Measurements from ENCODE around the gene DCAF17. TPM values are rescaled to one million over a fixed set of nuclear protein-coding genes. Genes with fewer than 3 reads are reported as not detected.

Gene DCAF17
- total RNA-seq, 1 donor from 2014 or later, result 25.2 TPM

DNA sequence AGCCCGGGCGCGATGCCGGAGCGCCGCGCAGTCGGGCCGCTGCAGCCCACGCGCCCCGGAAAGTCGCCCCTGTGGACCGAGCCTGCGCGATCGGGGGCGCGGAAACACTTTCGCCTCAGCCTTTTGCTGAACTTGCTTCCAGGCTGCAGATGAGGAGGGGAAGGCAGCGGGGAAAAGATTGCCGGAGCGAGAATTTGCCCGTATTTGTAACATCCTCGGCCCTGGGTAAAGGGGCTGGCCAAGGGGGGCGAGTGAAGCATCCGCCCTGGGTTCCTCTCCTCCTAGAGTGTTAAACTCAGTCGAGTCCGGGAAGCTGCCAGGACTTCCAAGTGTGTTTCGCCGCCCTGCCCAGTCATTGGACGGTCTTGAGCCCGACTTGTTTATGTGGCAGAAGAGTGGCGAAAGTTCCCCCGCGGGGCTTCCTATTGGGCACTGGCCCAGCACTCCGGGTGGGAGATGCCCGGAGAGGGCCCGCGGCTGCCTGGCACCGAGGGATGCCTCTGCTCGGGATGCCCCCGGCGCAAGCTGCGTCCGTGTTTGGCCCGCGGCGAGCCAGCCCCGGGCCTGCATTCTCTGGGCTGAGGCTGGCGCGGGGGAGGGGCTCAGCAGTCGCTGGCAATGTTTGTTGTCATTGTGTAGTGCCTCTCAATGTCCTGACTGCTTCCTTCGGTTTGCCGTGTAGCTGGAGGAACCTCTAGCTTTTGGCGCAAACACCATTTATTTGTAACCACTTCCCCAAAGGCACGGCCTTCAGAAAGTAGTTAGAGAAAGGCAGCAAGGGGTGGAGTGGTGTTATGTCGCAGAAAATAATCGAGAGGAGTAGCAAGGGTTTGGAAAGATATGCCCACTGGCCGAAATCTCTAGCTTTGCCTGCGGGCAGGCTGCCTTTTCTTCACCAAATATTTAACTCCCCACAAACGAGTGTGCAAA, 89.3 kb downstream of the DCAF17 start:
- H3K4me1 ChIP-seq (ENCODE audit: insufficient read depth, low read length), result peaks cover 15% of the 10 kb centered on the region
- Mint-ChIP-seq H3K27me3 (ENCODE audit: low read depth, unreplicated experiment) (peaks cover 8% of the 10 kb centered on the region), H3K27ac (ENCODE audit: unreplicated experiment) (peak overlapping the region; percentile 89), H3K36me3 (ENCODE audit: low read depth, unreplicated experiment) (no peaks in the 10 kb centered on the region), H3K4me1 (ENCODE audit: low read depth, unreplicated experiment) (peaks cover 3% of the 10 kb centered on the region), H3K9me3 (ENCODE audit: unreplicated experiment) (no peaks in the 10 kb centered on the region), H3K4me3 (ENCODE audit: unreplicated experiment) (peak overlapping the region; percentile 92)
- peaks cover 34% of the 10 kb centered on the region for H3K79me2 ChIP-seq (ENCODE audit: insufficient read depth, low read length)
- H3K4me2 ChIP-seq (ENCODE audit: low read length), result peak overlapping the region; percentile 93
- H3K9me3 ChIP-seq (ENCODE audit: insufficient read depth, low read depth, low read length), result no peaks in the 10 kb centered on the region
- peak overlapping the region; percentile 73 for H3K27ac ChIP-seq (ENCODE audit: low read depth, low read length)
- TF ChIP-seq EZH2 (IDR thresholded peaks at IDR 0.05; ENCODE audit: insufficient read depth, low read length), result no peak
- TF ChIP-seq, protein P1, sequence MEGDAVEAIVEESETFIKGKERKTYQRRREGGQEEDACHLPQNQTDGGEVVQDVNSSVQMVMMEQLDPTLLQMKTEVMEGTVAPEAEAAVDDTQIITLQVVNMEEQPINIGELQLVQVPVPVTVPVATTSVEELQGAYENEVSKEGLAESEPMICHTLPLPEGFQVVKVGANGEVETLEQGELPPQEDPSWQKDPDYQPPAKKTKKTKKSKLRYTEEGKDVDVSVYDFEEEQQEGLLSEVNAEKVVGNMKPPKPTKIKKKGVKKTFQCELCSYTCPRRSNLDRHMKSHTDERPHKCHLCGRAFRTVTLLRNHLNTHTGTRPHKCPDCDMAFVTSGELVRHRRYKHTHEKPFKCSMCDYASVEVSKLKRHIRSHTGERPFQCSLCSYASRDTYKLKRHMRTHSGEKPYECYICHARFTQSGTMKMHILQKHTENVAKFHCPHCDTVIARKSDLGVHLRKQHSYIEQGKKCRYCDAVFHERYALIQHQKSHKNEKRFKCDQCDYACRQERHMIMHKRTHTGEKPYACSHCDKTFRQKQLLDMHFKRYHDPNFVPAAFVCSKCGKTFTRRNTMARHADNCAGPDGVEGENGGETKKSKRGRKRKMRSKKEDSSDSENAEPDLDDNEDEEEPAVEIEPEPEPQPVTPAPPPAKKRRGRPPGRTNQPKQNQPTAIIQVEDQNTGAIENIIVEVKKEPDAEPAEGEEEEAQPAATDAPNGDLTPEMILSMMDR (IDR thresholded peaks at IDR 0.05; ENCODE audit: insufficient read depth, low read depth, low read length), result no peak
- H3K9ac ChIP-seq (ENCODE audit: low read length), result peak overlapping the region; percentile 90
- no peak for FAIRE-seq
- H4K20me1 ChIP-seq (ENCODE audit: insufficient read depth, low read length), result peaks cover 9% of the 10 kb centered on the region
- peak; percentile 77 for DNase-seq (ENCODE audit: low read depth)
- peak overlapping the region; percentile 93 for H3K4me3 ChIP-seq (ENCODE audit: insufficient read depth, low read depth, low read length)
- peak overlapping the region; percentile 95 for H2AFZ ChIP-seq (ENCODE audit: low read depth, low read length)
- no peaks in the 10 kb centered on the region for H3K36me3 ChIP-seq (ENCODE audit: insufficient read depth, low read length)
- peaks cover 3% of the 10 kb centered on the region for H3K27me3 ChIP-seq (ENCODE audit: insufficient read depth, low read length)

DNA sequence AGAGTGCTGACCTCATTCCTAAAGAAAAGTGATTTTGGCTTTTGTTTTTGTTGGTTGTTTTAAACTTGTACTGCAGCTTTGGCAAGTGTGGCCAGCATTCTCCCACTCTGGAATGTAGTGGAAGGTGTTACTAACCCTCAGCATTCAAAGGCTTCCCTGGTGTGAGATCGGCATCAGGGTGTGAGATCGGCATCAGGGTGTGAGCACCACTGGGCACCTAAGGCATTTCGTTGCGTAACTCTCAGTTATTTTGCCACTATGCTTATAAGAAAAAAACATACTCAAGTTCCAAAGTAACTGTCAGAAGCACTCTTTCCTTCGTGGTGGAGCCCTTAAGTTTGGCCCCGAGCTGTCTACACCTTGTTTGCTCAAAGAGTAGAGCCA, 90.0 kb downstream of the DCAF17 start:
- Mint-ChIP-seq H3K36me3 (ENCODE audit: low read depth, unreplicated experiment) (no peaks in the 10 kb centered on the region), H3K27me3 (ENCODE audit: low read depth, unreplicated experiment) (peaks cover 8% of the 10 kb centered on the region), H3K4me3 (ENCODE audit: unreplicated experiment) (peak overlapping the region; percentile 92), H3K4me1 (ENCODE audit: low read depth, unreplicated experiment) (peaks cover 3% of the 10 kb centered on the region), H3K27ac (ENCODE audit: unreplicated experiment) (peak overlapping the region; percentile 89), H3K9me3 (ENCODE audit: unreplicated experiment) (no peaks in the 10 kb centered on the region)
- no peaks in the 10 kb centered on the region for H3K9me3 ChIP-seq (ENCODE audit: insufficient read depth, low read depth, low read length)
- no peaks in the 10 kb centered on the region for H3K36me3 ChIP-seq (ENCODE audit: insufficient read depth, low read length)
- no peak for FAIRE-seq
- peak overlapping the region; percentile 73 for H3K27ac ChIP-seq (ENCODE audit: low read depth, low read length)
- peak overlapping the region; percentile 90 for H3K9ac ChIP-seq (ENCODE audit: low read length)
- H4K20me1 ChIP-seq (ENCODE audit: insufficient read depth, low read length), result peaks cover 9% of the 10 kb centered on the region
- peak overlapping the region; percentile 93 for H3K4me3 ChIP-seq (ENCODE audit: insufficient read depth, low read depth, low read length)
- H2AFZ ChIP-seq (ENCODE audit: low read depth, low read length), result peak overlapping the region; percentile 95
- peaks cover 15% of the 10 kb centered on the region for H3K4me1 ChIP-seq (ENCODE audit: insufficient read depth, low read length)
- H3K27me3 ChIP-seq (ENCODE audit: insufficient read depth, low read length), result peaks cover 3% of the 10 kb centered on the region
- no peak for TF ChIP-seq EZH2 (IDR thresholded peaks at IDR 0.05; ENCODE audit: insufficient read depth, low read length)
- TF ChIP-seq, protein P1 (IDR thresholded peaks at IDR 0.05; ENCODE audit: insufficient read depth, low read depth, low read length), result no peak
- peaks cover 39% of the 10 kb centered on the region for H3K79me2 ChIP-seq (ENCODE audit: insufficient read depth, low read length)
- H3K4me2 ChIP-seq (ENCODE audit: low read length), result peak overlapping the region; percentile 93
- peak; percentile 50 for DNase-seq (ENCODE audit: low read depth)

DNA sequence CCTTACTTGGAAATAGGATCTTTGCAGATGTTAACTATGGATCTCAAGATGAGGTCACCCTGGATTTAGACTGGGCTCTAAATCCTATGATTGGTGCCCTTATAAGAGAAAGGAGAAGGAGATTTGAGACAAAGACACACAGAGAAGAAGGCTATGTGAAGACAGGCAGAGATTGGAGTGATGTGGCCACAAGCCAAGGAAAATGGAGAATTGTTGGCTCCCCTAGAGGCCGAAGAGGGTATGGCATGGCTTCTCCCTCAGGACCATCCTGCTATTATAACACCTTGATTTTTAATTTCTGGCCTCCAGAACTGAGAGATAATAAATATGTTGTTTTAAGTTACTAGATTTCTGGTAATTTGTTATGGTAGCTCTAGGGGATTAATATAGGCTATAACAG, 95.9 kb downstream of the DCAF17 start:
- no peak for FAIRE-seq
- no peaks in the 10 kb centered on the region for H3K36me3 Mint-ChIP-seq (ENCODE audit: low read depth, unreplicated experiment)
- TF ChIP-seq, protein P1 (IDR thresholded peaks at IDR 0.05; ENCODE audit: insufficient read depth, low read depth, low read length), result peak; percentile 57
- TF ChIP-seq EZH2 (IDR thresholded peaks at IDR 0.05; ENCODE audit: insufficient read depth, low read length), result no peak
- no peak for DNase-seq (ENCODE audit: low read depth)
- no peaks in the 10 kb centered on the region for H3K36me3 ChIP-seq (ENCODE audit: insufficient read depth, low read length)
- no peak overlapping the region for H3K4me3 Mint-ChIP-seq (ENCODE audit: unreplicated experiment)
- no peak overlapping the region for H2AFZ ChIP-seq (ENCODE audit: low read depth, low read length)
- no peak overlapping the region for H3K4me2 ChIP-seq (ENCODE audit: low read length)
- peaks cover 48% of the 10 kb centered on the region for H3K79me2 ChIP-seq (ENCODE audit: insufficient read depth, low read length)
- no peaks in the 10 kb centered on the region for H3K9me3 ChIP-seq (ENCODE audit: insufficient read depth, low read depth, low read length)
- H3K27me3 Mint-ChIP-seq (ENCODE audit: low read depth, unreplicated experiment), result no peaks in the 10 kb centered on the region
- no peak overlapping the region for H3K4me3 ChIP-seq (ENCODE audit: insufficient read depth, low read depth, low read length)
- no peak overlapping the region for H3K9ac ChIP-seq (ENCODE audit: low read length)
- H3K4me1 ChIP-seq (ENCODE audit: insufficient read depth, low read length), result peaks cover 19% of the 10 kb centered on the region
- H3K27ac ChIP-seq (ENCODE audit: low read depth, low read length), result no peak overlapping the region
- H3K27ac Mint-ChIP-seq (ENCODE audit: unreplicated experiment), result no peak overlapping the region
- no peaks in the 10 kb centered on the region for H3K9me3 Mint-ChIP-seq (ENCODE audit: unreplicated experiment)
- peaks cover 9% of the 10 kb centered on the region for H4K20me1 ChIP-seq (ENCODE audit: insufficient read depth, low read length)
- H3K27me3 ChIP-seq (ENCODE audit: insufficient read depth, low read length), result no peaks in the 10 kb centered on the region
- H3K4me1 Mint-ChIP-seq (ENCODE audit: low read depth, unreplicated experiment), result peaks cover 15% of the 10 kb centered on the region
